Mucosa of gallbladder (tissue), 1 donor: ENCODE data around the gene ROR2. TPM values are rescaled to one million over a fixed set of nuclear protein-coding genes. Genes with fewer than 3 reads are reported as not detected.
"Not testable (repeated sequence)": the region's sequence is repeated elsewhere in the genome, so short reads cannot be mapped to it uniquely, and the experiment has no call there.

Experiments
- DNase-seq: peaks from one replicate; pipeline ENCODE4 v3.0.0-alpha.2; 2020; ENCODE audit warnings: low spot score
- total RNA-seq: library from RNA; stranded (reverse); gene quantifications from one replicate; pipeline ENCODE4 v1.2.1, GENCODE V29; 2021
- donor health status: DM: no; HTN: no; CAD: no.

Gene ROR2
- total RNA-seq, 1 donor from 2014 or later, result 21.5 TPM

GRCh38 chr9:91519520-91520277 lies 430.3 kb downstream of the ROR2 start:
- no peak for DNase-seq

DNA sequence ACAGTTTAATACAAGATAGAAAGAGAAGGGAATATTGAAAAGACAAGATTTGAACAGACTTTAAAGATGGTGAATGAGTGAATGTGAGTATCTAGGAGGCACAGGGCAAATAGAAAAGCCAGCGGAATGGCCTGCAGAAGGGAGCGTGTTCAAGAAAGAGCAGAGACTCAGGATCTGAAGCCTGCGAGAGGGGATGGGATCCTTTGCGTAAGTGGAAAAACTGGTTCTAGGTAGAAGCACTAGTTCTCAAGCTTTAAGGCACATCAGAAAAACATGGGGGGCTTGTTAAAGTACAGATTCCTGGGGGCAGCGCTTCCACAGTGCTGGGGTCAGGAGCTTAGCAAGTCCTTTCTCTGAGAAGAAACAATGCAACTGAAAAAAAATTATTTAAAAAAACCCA lies 431.6 kb downstream of the ROR2 start:
- no peak for DNase-seq

GRCh38 chr9:91517801-91518200 lies 432.2 kb downstream of the ROR2 start:
- no peak for DNase-seq

GRCh38 chr9:91517332-91517731 lies 432.7 kb downstream of the ROR2 start:
- not testable (repeated sequence) for DNase-seq

DNA sequence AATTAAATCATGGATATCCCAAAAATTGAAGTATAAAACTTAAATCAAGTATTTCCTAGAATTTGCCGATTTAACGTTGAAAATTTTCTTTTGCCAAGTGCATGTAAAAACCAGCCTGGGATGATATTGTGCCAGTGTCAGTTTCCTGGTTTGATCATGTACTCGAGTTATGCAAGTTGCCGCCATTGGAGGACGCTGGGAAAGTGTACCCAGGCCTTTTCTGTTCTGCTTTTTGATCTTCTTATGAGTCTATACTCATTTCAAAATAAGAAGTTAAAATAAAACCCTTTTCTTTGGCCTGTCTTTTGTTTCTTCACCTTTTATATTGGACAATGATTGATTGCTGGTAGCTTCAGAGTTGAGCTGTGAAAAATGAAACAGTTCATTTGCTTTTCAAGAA lies 433.3 kb downstream of the ROR2 start:
- DNase-seq, result no peak

DNA sequence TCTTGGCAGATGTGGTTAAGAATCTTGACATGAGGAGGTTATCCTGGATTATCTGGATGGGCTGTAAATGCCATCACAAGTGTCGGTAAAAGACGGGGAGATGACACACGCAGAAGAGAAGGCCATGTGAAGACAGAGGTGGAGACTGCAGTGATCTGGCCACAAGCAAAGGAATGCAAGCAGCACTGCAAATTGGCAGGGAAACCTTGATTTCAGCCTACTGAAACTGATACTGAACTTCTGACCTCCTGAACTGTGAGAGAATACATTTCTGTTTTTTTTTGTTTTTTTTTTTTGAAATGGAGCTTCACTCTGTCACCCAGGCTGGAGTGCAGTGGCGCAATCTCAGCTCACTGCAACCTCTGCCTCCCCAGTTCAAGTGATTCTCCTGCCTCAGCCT lies 433.9 kb downstream of the ROR2 start:
- DNase-seq, result no peak

DNA sequence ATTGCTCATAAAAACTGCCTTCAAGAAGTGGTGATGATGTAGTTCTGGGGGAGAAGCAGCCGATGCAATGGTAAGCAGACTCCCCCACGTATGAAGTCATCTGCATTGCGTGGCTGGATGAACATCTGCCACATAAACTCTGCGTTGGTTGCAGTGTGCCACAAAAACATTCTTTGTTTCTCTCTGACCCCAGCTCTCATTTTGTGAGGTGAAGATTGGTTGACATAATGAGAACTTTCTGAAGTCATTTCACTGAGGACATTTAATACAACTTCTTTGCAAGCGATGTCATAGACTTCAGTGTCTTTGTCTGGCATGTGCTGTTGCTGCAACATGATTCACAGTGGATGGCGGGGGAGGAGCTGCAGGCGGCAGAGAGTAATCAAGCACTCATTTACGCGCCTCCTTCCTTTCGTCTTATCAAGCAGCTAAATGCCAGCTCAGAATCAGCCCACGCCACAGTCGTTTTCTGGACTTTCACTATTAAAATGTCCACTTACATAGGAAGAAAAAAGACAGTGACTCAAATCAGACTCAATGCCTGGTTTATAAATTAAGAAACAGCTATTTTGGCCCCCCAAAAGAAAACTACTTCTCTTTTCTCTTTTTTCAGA lies 434.8 kb downstream of the ROR2 start:
- DNase-seq, result no peak

Other genes starting within 250 kb of the ROR2 start
- 65.1 TPM for gene SPTLC1, start 165.2 kb upstream of the ROR2 start, total RNA-seq